ENCODE results near the gene SP9. TPM values are rescaled to one million over a fixed set of nuclear protein-coding genes. Genes with fewer than 3 reads are reported as not detected.

Gene SP9
- total RNA-seq, 1 experiment from 2014 or later: 0.15 TPM

GRCh38 chr2:174338147-174338605 is 3.4 kb downstream of the SP9 start:
- CTCF ChIA-PET: interaction anchor here (1.2 kb wide), 1 partner anchor 724 kb away, joined by 4 read pairs; no protein-coding TSS in a partner anchor
- H3K4me3 ChIP-seq (ENCODE audit: low read depth, low read length, poor library complexity, severe bottlenecking): no peak overlapping the region

GRCh38 chr2:174338671-174339560 is 4.2 kb downstream of the SP9 start:
- intact Hi-C loops (cut with micrococcal nuclease; ENCODE audit: unreplicated experiment): no loop called here
- POLR2A ChIA-PET (ENCODE audit: low non-redundant PET): no interaction called here
- Histone ChIP-seq H3K36me3 (ENCODE audit: insufficient read depth, low read length, poor library complexity, severe bottlenecking) (no peaks in the 10 kb centered on the region), H3K9me3 (ENCODE audit: low read depth, low read length, poor library complexity, severe bottlenecking) (no peaks in the 10 kb centered on the region), H3K4me1 (ENCODE audit: insufficient read depth, low read length, poor library complexity, severe bottlenecking) (peaks cover 37% of the 10 kb centered on the region), H3K27me3 (replicated peaks; ENCODE audit: insufficient read depth, low read depth, low read length, poor library complexity) (peaks cover 89% of the 10 kb centered on the region), H3K27ac (ENCODE audit: low read depth, low read length, poor library complexity, severe bottlenecking) (no peak overlapping the region), H3K4me3 (ENCODE audit: low read depth, low read length, poor library complexity, severe bottlenecking) (no peak overlapping the region)
- no TSS peak for BruUV-seq (replicated peaks)
- no peak for DNase-seq (ENCODE audit: low spot score)
- CTCF ChIA-PET: interaction anchor here (0.6 kb wide), 1 partner anchor 182 kb away, joined by 3 read pairs; no protein-coding TSS in a partner anchor
- no peak for TF ChIP-seq CTCF (conservative IDR thresholded peaks at IDR 0.05; ENCODE audit: low read depth, low read length)
- TF ChIP-seq EZH2 (IDR thresholded peaks at IDR 0.05; ENCODE audit: borderline replicate concordance, low read depth, low read length, poor library complexity, severe bottlenecking): no peak

More at GRCh38 chr2:174338147-174338605, 3.4 kb downstream of the SP9 start:
- Histone ChIP-seq H3K36me3 (ENCODE audit: insufficient read depth, low read length, poor library complexity, severe bottlenecking) (no peaks in the 10 kb centered on the region), H3K4me1 (ENCODE audit: insufficient read depth, low read length, poor library complexity, severe bottlenecking) (peaks cover 37% of the 10 kb centered on the region), H3K27me3 (replicated peaks; ENCODE audit: insufficient read depth, low read depth, low read length, poor library complexity) (peaks cover 93% of the 10 kb centered on the region), H3K9me3 (ENCODE audit: low read depth, low read length, poor library complexity, severe bottlenecking) (no peaks in the 10 kb centered on the region), H3K27ac (ENCODE audit: low read depth, low read length, poor library complexity, severe bottlenecking) (no peak overlapping the region)
- no peak for TF ChIP-seq EZH2 (IDR thresholded peaks at IDR 0.05; ENCODE audit: borderline replicate concordance, low read depth, low read length, poor library complexity, severe bottlenecking)
- no peak for TF ChIP-seq CTCF (conservative IDR thresholded peaks at IDR 0.05; ENCODE audit: low read depth, low read length)
- no peak for DNase-seq (ENCODE audit: low spot score)
- intact Hi-C loops (cut with micrococcal nuclease; ENCODE audit: unreplicated experiment): no loop called here
- POLR2A ChIA-PET (ENCODE audit: low non-redundant PET): no interaction called here
- no TSS peak for BruUV-seq (replicated peaks)

GRCh38 chr2:174339561-174340399 is 5.0 kb downstream of the SP9 start:
- Histone ChIP-seq H3K9me3 (ENCODE audit: low read depth, low read length, poor library complexity, severe bottlenecking) (no peaks in the 10 kb centered on the region), H3K36me3 (ENCODE audit: insufficient read depth, low read length, poor library complexity, severe bottlenecking) (no peaks in the 10 kb centered on the region), H3K27ac (ENCODE audit: low read depth, low read length, poor library complexity, severe bottlenecking) (no peak overlapping the region), H3K27me3 (replicated peaks; ENCODE audit: insufficient read depth, low read depth, low read length, poor library complexity) (peaks cover 83% of the 10 kb centered on the region), H3K4me1 (ENCODE audit: insufficient read depth, low read length, poor library complexity, severe bottlenecking) (peaks cover 37% of the 10 kb centered on the region), H3K4me3 (ENCODE audit: low read depth, low read length, poor library complexity, severe bottlenecking) (no peak overlapping the region)
- no TSS peak for BruUV-seq (replicated peaks)
- POLR2A ChIA-PET (ENCODE audit: low non-redundant PET): no interaction called here
- no peak for DNase-seq (ENCODE audit: low spot score)
- TF ChIP-seq CTCF (conservative IDR thresholded peaks at IDR 0.05; ENCODE audit: low read depth, low read length) (no peak), EZH2 (IDR thresholded peaks at IDR 0.05; ENCODE audit: borderline replicate concordance, low read depth, low read length, poor library complexity, severe bottlenecking) (peak; percentile 40)
- CTCF ChIA-PET: no interaction called here
- intact Hi-C loops (cut with micrococcal nuclease; ENCODE audit: unreplicated experiment): loop anchor here (2.0 to 10.0 kb wide), 11 partner anchors 181 to 1525 kb away; no protein-coding TSS in a partner anchor
